NCI-H2196 (cell line): ENCODE results near the gene ONECUT2.

Source experiments
- DNase-seq: peaks from one replicate; lab custom pipeline; 2025; ENCODE audit not compliant: unreplicated experiment; lab: John Stamatoyannopoulos, UW

ONECUT2 gene

DNA sequence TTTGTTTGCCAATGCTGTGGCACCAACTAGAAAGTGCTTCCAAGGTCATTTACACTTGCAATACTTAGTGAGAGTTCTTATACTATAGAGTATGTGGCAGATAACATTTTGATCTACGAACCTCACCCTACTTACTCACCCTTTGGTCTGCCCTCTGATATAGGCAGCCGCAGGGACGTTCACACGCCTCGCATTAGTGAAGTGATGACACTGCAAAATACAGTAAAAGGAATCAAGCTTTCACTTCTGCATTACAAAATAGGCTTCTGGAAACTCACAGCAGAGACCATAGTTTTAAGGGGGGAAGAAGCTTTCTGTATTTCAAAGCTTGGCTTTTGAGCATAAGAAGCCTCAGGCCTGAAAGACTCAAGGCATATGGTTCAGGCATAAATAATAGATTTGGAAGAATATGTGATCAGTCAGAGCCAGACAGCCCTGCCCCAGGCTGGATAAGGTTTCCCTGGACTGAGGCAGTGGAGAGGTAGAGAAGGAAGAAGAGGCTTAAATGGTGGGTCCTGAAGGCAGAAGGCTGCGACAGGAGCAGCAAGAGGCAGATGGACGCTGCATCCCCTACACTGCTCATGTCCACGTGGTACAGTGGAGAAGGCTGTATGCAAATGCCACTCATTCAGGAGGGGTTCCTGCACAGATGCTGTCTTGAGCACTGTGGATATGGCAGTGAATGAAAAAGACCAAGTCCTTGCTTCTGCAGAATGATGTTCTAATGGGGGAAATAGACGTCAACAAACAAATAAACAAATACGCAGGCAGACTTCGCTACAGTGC lies 88.2 kb downstream of the ONECUT2 start:
- DNase-seq, result no peak

- no peak for DNase-seq
Observed at GRCh38 chr18:57527556-57528229, 92.5 kb downstream of the ONECUT2 start.

DNA sequence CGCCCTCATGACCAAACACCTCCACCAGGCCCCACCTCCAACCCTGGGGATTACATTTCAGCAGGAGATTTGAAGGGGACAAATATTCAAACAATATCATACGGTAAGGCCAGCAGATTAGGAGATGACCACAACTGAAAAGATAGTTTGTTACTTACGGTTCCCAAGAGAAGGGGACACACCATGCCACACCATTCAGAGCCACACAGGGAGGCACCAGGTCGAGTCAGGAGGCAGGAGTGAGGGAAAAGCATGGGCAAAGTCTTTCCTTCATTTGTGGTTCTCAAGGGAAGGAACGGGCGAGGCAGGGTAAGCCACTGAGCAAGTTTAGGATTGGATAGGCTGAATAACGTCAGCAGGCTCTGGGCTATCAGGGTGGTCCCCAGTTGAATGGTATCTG lies 94.0 kb downstream of the ONECUT2 start:
- DNase-seq, result no peak

- no peak for DNase-seq
Observed at GRCh38 chr18:57533006-57533867, 98.1 kb downstream of the ONECUT2 start.

DNA sequence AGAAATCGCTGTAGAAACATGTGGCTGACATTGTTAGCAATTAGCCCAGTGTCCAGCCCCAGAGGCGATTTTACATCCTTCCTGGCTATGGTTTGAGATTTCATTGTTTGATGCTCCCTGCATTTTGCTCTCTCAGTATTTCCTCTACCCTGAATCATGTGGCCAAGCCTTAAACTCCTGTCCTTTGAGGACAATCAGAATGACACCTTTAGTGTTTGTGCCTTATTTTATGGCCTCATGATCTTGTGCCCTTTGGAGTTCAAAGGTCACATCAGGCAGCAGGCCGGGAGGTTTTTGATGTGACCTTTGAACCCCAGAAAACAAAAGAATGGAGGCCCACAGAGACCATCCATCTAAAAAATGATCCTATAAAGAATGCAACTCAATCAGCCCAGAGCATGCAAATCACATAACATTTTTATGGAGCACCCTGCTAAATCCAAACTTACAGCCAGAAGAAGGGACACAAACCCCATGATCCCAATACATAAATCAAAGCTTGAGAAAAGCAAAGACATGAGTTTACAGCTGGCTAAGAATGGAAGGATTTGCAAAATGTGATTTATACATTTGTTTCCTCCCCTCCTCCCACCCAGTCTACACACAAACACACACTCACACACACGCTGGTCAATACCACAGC lies 98.8 kb downstream of the ONECUT2 start:
- DNase-seq, result no peak

DNA sequence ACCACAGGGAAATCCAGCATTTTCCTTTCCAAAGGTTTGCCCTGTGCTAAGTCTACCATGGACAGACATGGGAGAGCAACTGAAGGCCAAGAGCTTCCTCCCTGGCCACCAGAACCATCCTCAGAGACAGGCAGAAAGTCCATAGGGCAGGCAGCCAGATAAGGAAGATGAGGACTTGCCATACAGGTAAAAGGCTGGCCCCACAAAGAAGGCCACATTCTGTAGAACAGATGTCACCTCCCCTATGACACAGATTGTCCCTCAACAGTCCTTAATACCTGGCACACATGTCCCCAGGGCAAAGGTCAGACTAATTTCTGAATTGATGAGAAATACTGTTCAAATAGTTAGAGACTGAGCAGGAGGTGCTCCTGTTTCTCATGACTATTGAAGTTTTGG lies 99.3 kb downstream of the ONECUT2 start:
- DNase-seq, result no peak

- DNase-seq, result no peak
Observed at GRCh38 chr18:57538614-57539013, 103.4 kb downstream of the ONECUT2 start.

DNA sequence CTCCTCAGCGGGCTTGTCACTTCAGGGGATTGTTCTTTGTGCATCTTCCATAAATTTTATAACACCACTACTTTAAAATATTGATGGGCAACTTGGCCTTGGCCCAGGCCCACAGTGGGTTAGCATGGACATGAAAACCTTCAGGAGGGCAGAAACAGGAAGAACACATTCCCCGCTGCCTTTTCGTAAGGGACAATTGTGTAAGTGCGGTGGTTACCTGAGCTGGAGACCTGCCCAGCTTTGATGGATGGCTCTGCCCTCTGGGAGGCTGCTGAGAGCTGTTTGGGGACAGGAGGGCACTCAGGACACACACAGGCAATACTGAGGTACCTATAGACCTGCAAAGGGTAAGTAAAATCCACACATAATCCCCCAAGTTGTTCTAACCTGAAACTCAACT lies 104.5 kb downstream of the ONECUT2 start:
- no peak for DNase-seq
